DMS153 (cell line): Measurements from ENCODE around the gene GATB.
A peak's percentile ranks its signal among the peaks of the same experiment; 100 is the strongest.

Source experiments
- DNase-seq: peaks from one replicate; lab custom pipeline; 2025; lab: John Stamatoyannopoulos, UW

GATB gene

GRCh38 chr4:151760712-151761661 lies at the start of gene GATB:
Gene GATB, minus strand, starts transcription at chr4:151761007. Its CDS starts 25 bp downstream, at chr4:151760982.
- peak; percentile 97 for DNase-seq

GRCh38 chr4:151810476-151810875 lies 49.7 kb upstream of the GATB start:
- no peak for DNase-seq

- DNase-seq = no peak
Observed at GRCh38 chr4:151809716-151810115, 48.9 kb upstream of the GATB start.

- DNase-seq = peak; percentile 58
Observed at GRCh38 chr4:151808542-151808941, 47.7 kb upstream of the GATB start.

- peak; percentile 70 for DNase-seq
Observed at GRCh38 chr4:151808120-151808529, 47.3 kb upstream of the GATB start.

- no peak for DNase-seq
Observed at GRCh38 chr4:151807220-151807619, 46.4 kb upstream of the GATB start.

GRCh38 chr4:151806511-151806927 lies 45.7 kb upstream of the GATB start:
- no peak for DNase-seq

- no peak for DNase-seq
Observed at GRCh38 chr4:151804821-151805220, 44.0 kb upstream of the GATB start.

- DNase-seq = no peak
Observed at GRCh38 chr4:151804086-151804630, 43.4 kb upstream of the GATB start.

- DNase-seq = no peak
Observed at GRCh38 chr4:151803246-151803645, 42.4 kb upstream of the GATB start.

- DNase-seq = no peak
Observed at GRCh38 chr4:151801547-151802516, 41.0 kb upstream of the GATB start.

GRCh38 chr4:151799417-151800012 lies 38.7 kb upstream of the GATB start:
- DNase-seq = no peak

GRCh38 chr4:151798678-151799416 lies 38.0 kb upstream of the GATB start:
- no peak for DNase-seq

- DNase-seq = no peak
Observed at GRCh38 chr4:151797853-151798252, 37.0 kb upstream of the GATB start.

GRCh38 chr4:151797131-151797530 lies 36.3 kb upstream of the GATB start:
- DNase-seq = no peak

GRCh38 chr4:151796106-151796505 lies 35.3 kb upstream of the GATB start:
- DNase-seq = no peak

- no peak for DNase-seq
Observed at GRCh38 chr4:151792995-151793394, 32.2 kb upstream of the GATB start.

GRCh38 chr4:151792530-151792929 lies 31.7 kb upstream of the GATB start:
- no peak for DNase-seq

GRCh38 chr4:151788021-151788420 lies 27.2 kb upstream of the GATB start:
- no peak for DNase-seq

GRCh38 chr4:151786158-151786495 lies 25.3 kb upstream of the GATB start:
- DNase-seq = no peak

- DNase-seq = no peak
Observed at GRCh38 chr4:151785484-151786157, 24.8 kb upstream of the GATB start.
